HepG2 (cell line): ENCODE results near the gene ACADSB. TPM values are rescaled to one million over a fixed set of nuclear protein-coding genes. Genes with fewer than 3 reads are reported as not detected.
A peak's percentile ranks its signal among the peaks of the same experiment; 100 is the strongest.

Experiments
- BRD4 ChIP-seq: sonication (generic); formaldehyde crosslinking; IDR thresholded peaks from 2 replicates; pipeline ENCODE4 v1.4.0; 2020; ENCODE audit warnings: missing genetic modification reagents
- HNF4G ChIP-seq, 2 experiments: sonication (generic) in 1 of 2; formaldehyde crosslinking in 1 of 2; IDR thresholded peaks; 2 replicates each; pipeline versions ENCODE4 v1.4.0 to v1.6.1; 2011 to 2020; ENCODE audit warnings: borderline replicate concordance in 2 of 2, low read depth in 2 of 2, mild to moderate bottlenecking in 2 of 2, low read length in 1 of 2, missing genetic modification reagents in 1 of 2, moderate library complexity in 1 of 2
- HNRNPH1 ChIP-seq: fragments of 200-400 bp; formaldehyde crosslinking; optimal IDR thresholded peaks from 2 replicates; pipeline ENCODE3; 2017; ENCODE audit warnings: mild to moderate bottlenecking, low read depth, low read length
- HNRNPLL ChIP-seq: fragments of 200-400 bp; formaldehyde crosslinking; IDR thresholded peaks from 2 replicates; pipeline ENCODE4 v1.6.1; 2017; ENCODE audit warnings: mild to moderate bottlenecking, low read depth, low read length; ENCODE audit not compliant: poor library complexity, severe bottlenecking
- JARID2 ChIP-seq: sonication (generic); formaldehyde crosslinking; IDR thresholded peaks from 2 replicates; pipeline ENCODE4 v1.8.1; 2023; ENCODE audit warnings: missing genetic modification reagents, inconsistent platforms; ENCODE audit not compliant: insufficient replicate concordance
- MTERF4 ChIP-seq: sonication (generic); formaldehyde crosslinking; IDR thresholded peaks from 2 replicates; pipeline ENCODE4 v1.8.0; 2023; ENCODE audit warnings: mild to moderate bottlenecking, missing genetic modification reagents
- NKX3-1 ChIP-seq: sonication (generic); formaldehyde crosslinking; IDR thresholded peaks from 2 replicates; pipeline ENCODE4 v1.5.0; 2020; ENCODE audit warnings: missing genetic modification reagents
- PAF1 ChIP-seq: IDR thresholded peaks from 2 replicates; pipeline ENCODE4 v1.6.1; 2016; ENCODE audit warnings: missing genetic modification reagents, missing compliant biosample characterization
- RFXAP ChIP-seq: sonication (generic); formaldehyde crosslinking; IDR thresholded peaks from 2 replicates; pipeline ENCODE4 v1.4.0; 2020; ENCODE audit warnings: missing genetic modification reagents, borderline replicate concordance
- SRY ChIP-seq: sonication (generic); formaldehyde crosslinking; IDR thresholded peaks from 2 replicates; pipeline ENCODE4 v1.8.0; 2022; ENCODE audit warnings: mild to moderate bottlenecking, missing genetic modification reagents
- YY1 ChIP-seq: IDR thresholded peaks from 2 replicates; pipeline ENCODE4 v1.6.1; 2011; ENCODE audit warnings: low read length, low read depth, moderate library complexity, mild to moderate bottlenecking; ENCODE audit not compliant: insufficient read depth, insufficient replicate concordance
- ZBTB43 ChIP-seq: sonication (generic); formaldehyde crosslinking; conservative IDR thresholded peaks from 2 replicates; pipeline ENCODE4 v1.4.0; 2020; ENCODE audit warnings: missing genetic modification reagents
- ZC3H13 ChIP-seq: sonication (generic); formaldehyde crosslinking; IDR thresholded peaks from 2 replicates; pipeline ENCODE4 v1.8.1; 2023; ENCODE audit warnings: mild to moderate bottlenecking, missing genetic modification reagents, moderate library complexity
- ZFP37 ChIP-seq: sonication (generic); formaldehyde crosslinking; IDR thresholded peaks from 2 replicates; pipeline ENCODE4 v1.4.0; 2020; ENCODE audit warnings: missing genetic modification reagents, borderline replicate concordance
- ZFP82 ChIP-seq: sonication (generic); formaldehyde crosslinking; IDR thresholded peaks from 2 replicates; pipeline ENCODE4 v1.5.1; 2020; ENCODE audit warnings: mild to moderate bottlenecking, missing genetic modification reagents, borderline replicate concordance
- ZNF282 ChIP-seq: fragments of 450-650 bp; IDR thresholded peaks from 2 replicates; pipeline ENCODE4 v1.6.1; 2018; ENCODE audit not compliant: partially characterized antibody
- ZNF616 ChIP-seq: sonication (generic); formaldehyde crosslinking; IDR thresholded peaks from 2 replicates; pipeline ENCODE4 v1.5.0; 2020; ENCODE audit warnings: low read depth, mild to moderate bottlenecking, missing genetic modification reagents
- ZNF619 ChIP-seq: sonication (generic); formaldehyde crosslinking; IDR thresholded peaks from 2 replicates; pipeline ENCODE4 v1.4.0; 2020; ENCODE audit warnings: mild to moderate bottlenecking, missing genetic modification reagents
- ZNF660 ChIP-seq: sonication (generic); formaldehyde crosslinking; IDR thresholded peaks from 2 replicates; pipeline ENCODE4 v1.5.1; 2020; ENCODE audit warnings: mild to moderate bottlenecking, low read depth, missing genetic modification reagents, borderline replicate concordance
- ZNF672 ChIP-seq: sonication (generic); formaldehyde crosslinking; IDR thresholded peaks from 2 replicates; pipeline ENCODE4 v1.8.1; 2022; ENCODE audit warnings: missing genetic modification reagents
- ZNF841 ChIP-seq: sonication (generic); formaldehyde crosslinking; IDR thresholded peaks from 2 replicates; pipeline ENCODE4 v1.8.1; 2023; ENCODE audit warnings: missing genetic modification reagents, borderline replicate concordance
- ZSCAN12 ChIP-seq: sonication (generic); formaldehyde crosslinking; IDR thresholded peaks from 2 replicates; pipeline ENCODE4 v1.9.0; 2021; ENCODE audit warnings: mild to moderate bottlenecking, missing genetic modification reagents
- ZZZ3 ChIP-seq: sonication (generic); formaldehyde crosslinking; IDR thresholded peaks from 2 replicates; pipeline ENCODE4 v1.4.0; 2020; ENCODE audit warnings: missing genetic modification reagents, mild to moderate bottlenecking, borderline replicate concordance
- polyA plus RNA-seq, 8 experiments: library from polyadenylated mRNA; depleted of rRNA in 3 of 8; stranded (reverse) in 7 of 8; unstranded in 1 of 8; fragments of >200 nt; fragmentation: Illumina TruSeq in 4 of 8; extraction: Trizol in 4 of 8; gene quantifications; 2 replicates each; pipeline versions ENCODE4 v1.2.1 to v1.2.3, GENCODE V29; 2011 to 2016; ENCODE audit warnings: low read depth in 4 of 8, missing spikeins in 1 of 8, mixed read lengths in 1 of 8; ENCODE audit not compliant: insufficient read depth in 1 of 8
- total RNA-seq, 5 experiments: library from RNA; depleted of rRNA; stranded (reverse); fragments of >200 nt; fragmentation: Illumina TruSeq; extraction: Trizol; gene quantifications; 2 replicates each; pipeline ENCODE4 v1.2.3, GENCODE V29; 2016; ENCODE audit warnings: low read depth in 1 of 5
- TF ChIP-seq, protein P1 (sequence below): sonication (generic); formaldehyde crosslinking; conservative IDR thresholded peaks from 2 replicates; pipeline ENCODE4 v1.8.1; 2023; ENCODE audit warnings: missing genetic modification reagents
- TF ChIP-seq, protein P2 (sequence below): sonication (generic); formaldehyde crosslinking; IDR thresholded peaks from 2 replicates; pipeline ENCODE4 v1.4.0; 2020; ENCODE audit warnings: mild to moderate bottlenecking, missing genetic modification reagents

Gene ACADSB
- total and polyA plus RNA-seq, 2 of the 13 experiments (the other 11 are each of a cell fraction or from before 2014, with no cell fraction given), result 80.0 to 87.6 TPM

DNA sequence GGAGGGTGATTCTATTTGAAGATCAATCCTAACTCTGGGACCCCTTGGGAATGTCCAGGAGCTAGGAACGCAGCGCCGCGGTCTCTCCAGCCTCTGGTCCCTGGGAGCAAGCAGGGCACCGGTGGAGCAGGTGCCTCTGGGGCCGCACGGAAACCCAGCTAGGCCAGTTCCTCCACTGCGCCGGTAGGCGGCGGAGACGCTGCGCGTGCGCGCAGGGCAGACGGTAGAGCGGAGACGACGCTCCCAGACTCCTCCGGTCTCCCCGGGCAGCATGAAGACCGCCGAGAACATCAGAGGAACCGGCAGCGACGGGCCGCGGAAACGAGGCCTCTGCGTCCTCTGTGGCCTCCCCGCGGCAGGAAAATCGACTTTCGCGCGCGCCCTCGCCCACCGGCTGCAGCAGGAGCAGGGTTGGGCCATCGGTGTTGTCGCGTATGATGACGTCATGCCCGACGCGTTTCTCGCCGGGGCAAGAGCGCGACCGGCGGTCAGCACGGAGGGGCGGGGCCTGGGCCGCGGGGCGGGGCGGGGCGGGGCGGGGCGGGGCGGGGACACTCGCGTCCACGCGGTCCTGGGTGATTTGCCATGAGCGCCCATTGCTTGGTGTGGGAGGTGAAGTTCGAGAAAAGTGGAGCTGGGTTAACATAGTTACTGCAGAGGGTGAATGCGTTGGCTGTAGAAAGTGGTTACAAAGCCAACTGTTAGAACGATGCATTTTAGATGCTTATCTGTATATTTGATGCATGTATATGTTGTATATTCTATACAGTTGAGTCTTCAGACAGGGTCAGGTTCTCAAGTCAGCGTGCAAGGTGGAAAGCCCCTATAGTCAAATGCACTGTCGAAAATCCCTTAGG, 28.4 kb upstream of the ACADSB start, which contains the start of gene PSTK (continued):
- TF ChIP-seq, protein P1, sequence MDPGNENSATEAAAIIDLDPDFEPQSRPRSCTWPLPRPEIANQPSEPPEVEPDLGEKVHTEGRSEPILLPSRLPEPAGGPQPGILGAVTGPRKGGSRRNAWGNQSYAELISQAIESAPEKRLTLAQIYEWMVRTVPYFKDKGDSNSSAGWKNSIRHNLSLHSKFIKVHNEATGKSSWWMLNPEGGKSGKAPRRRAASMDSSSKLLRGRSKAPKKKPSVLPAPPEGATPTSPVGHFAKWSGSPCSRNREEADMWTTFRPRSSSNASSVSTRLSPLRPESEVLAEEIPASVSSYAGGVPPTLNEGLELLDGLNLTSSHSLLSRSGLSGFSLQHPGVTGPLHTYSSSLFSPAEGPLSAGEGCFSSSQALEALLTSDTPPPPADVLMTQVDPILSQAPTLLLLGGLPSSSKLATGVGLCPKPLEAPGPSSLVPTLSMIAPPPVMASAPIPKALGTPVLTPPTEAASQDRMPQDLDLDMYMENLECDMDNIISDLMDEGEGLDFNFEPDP (CRISPR knock-in tag), result no peak
- TF ChIP-seq BRD4 (CRISPR knock-in tag), result 0 out of 2 replicates have a peak, but pooled peaks have one; percentile 79
- TF ChIP-seq ZNF619, result no peak
- TF ChIP-seq ZBTB43 (CRISPR knock-in tag), result peak; percentile 60; the same call in 1 of the 2 replicates
- TF ChIP-seq HNRNPLL, result peak; percentile 85
- no peak; the same call in 1 of the 2 replicates for TF ChIP-seq ZNF841 (CRISPR knock-in tag)
- no peak for TF ChIP-seq PAF1
- TF ChIP-seq RFXAP (CRISPR knock-in tag), result peak; percentile 66; the same call in 1 of the 2 replicates
- peak; percentile 40; the same call in 1 of the 2 replicates for TF ChIP-seq ZZZ3 (CRISPR knock-in tag)
- TF ChIP-seq ZFP82 (CRISPR knock-in tag), result peak; percentile 74; the same call in 1 of the 2 replicates
- TF ChIP-seq ZFP37 (CRISPR knock-in tag), result peak; percentile 70; the same call in 1 of the 2 replicates
- 0 out of 2 replicates have a peak, but pooled peaks have one; percentile 77 for TF ChIP-seq ZSCAN12
- no peak for TF ChIP-seq ZNF282
- peak; percentile 80; the same call in 1 of the 2 replicates for TF ChIP-seq MTERF4 (CRISPR knock-in tag)
- TF ChIP-seq HNRNPH1, result no peak
- TF ChIP-seq ZNF660 (CRISPR knock-in tag), result no peak
- TF ChIP-seq ZC3H13 (CRISPR knock-in tag), result peak; percentile 80; the same call in 1 of the 2 replicates
- peak; percentile 96 for TF ChIP-seq SRY (CRISPR knock-in tag)
- no peak for TF ChIP-seq ZNF672 (CRISPR knock-in tag)
- peak; percentile 75 for TF ChIP-seq NKX3-1
- peak; percentile 63 for TF ChIP-seq JARID2
- TF ChIP-seq, protein P2, sequence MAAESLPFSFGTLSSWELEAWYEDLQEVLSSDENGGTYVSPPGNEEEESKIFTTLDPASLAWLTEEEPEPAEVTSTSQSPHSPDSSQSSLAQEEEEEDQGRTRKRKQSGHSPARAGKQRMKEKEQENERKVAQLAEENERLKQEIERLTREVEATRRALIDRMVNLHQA (CRISPR knock-in tag), result no peak
- TF ChIP-seq ZNF616, result no peak
- peak; percentile 67 for TF ChIP-seq YY1
- TF ChIP-seq HNF4G (IDR thresholded peaks at IDR 0.05; ENCODE audit: borderline replicate concordance, low read depth, low read length), result no peak
- no peak for TF ChIP-seq HNF4G (CRISPR knock-in tag; IDR thresholded peaks at IDR 0.05; ENCODE audit: borderline replicate concordance, low read depth)
